GM18951 (cell line): Measurements from ENCODE around the gene CCDC169.
"Not testable (repeated sequence)": the region's sequence is repeated elsewhere in the genome, so short reads cannot be mapped to it uniquely, and the experiment has no call there.

Experiments used
- POLR2A ChIP-seq: IDR thresholded peaks from 4 replicates; pipeline ENCODE4 v1.6.1; 2011; ENCODE audit warnings: mild to moderate bottlenecking; ENCODE audit not compliant: insufficient read length, insufficient read depth; ENCODE audit errors: extremely low read depth
- in situ Hi-C: fragments of 300-500 bp; cut with MboI; formaldehyde crosslinking; loops from one replicate; pipeline ENCODE4 v1.12.0; 2022; ENCODE audit warnings: low sequenced_read_pairs, mixed read lengths, inconsistent platforms; ENCODE audit not compliant: unreplicated experiment

CCDC169 gene

GRCh38 chr13:36329361-36329760 is 31.7 kb upstream of the CCDC169 start:
- in situ Hi-C loops = no loop called here
- TF ChIP-seq POLR2A = no peak

- no peak for TF ChIP-seq POLR2A
- in situ Hi-C loops = no loop called here
Measured at GRCh38 chr13:36328821-36329220, 31.2 kb upstream of the CCDC169 start.

GRCh38 chr13:36325912-36326311 is 28.3 kb upstream of the CCDC169 start:
- TF ChIP-seq POLR2A = no peak
- in situ Hi-C loops = no loop called here

DNA sequence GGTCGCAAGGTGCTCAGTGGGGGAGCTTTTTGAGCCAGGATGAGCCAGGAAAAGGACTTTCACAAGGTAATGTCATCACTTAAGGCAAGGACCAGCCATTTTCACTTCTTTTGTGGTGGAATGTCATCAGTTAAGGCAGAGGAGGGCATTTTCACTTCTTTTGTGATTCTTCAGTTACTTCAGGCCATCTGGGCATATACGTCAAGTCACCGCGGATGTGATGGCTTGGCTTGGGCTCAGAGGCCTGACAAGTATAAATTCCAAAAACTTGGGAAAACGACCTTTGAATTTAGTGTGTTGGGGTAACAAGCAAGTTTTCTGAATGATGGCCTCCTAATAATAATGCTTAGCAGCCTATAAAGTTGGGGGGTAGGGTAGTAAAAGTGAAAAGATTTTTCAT is 27.3 kb upstream of the CCDC169 start:
- in situ Hi-C loops = not testable (repeated sequence)

- in situ Hi-C loops = no loop called here
- no peak for TF ChIP-seq POLR2A
Measured at GRCh38 chr13:36323951-36324566, 26.4 kb upstream of the CCDC169 start.

DNA sequence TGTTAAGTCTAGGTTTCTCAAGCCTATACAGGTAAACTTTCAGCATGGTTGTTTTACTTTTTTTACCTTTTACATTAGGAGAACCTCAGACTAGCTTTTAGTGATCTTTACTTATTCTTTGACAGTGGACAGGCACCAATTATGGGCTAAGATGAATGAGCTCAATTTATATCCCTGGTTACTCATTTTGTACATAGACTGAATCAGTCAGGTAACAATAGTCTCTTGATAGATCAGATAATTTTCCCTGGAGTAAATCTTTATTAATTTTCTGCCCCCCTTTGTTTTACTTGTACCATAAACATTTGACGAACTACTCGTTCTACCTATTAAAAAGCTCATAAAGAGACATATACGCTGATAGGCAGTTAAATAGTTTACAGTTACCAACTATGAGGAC is 25.8 kb upstream of the CCDC169 start:
- TF ChIP-seq POLR2A = no peak
- in situ Hi-C loops = no loop called here

GRCh38 chr13:36319793-36320192 is 22.2 kb upstream of the CCDC169 start:
- in situ Hi-C loops = not testable (repeated sequence)

DNA sequence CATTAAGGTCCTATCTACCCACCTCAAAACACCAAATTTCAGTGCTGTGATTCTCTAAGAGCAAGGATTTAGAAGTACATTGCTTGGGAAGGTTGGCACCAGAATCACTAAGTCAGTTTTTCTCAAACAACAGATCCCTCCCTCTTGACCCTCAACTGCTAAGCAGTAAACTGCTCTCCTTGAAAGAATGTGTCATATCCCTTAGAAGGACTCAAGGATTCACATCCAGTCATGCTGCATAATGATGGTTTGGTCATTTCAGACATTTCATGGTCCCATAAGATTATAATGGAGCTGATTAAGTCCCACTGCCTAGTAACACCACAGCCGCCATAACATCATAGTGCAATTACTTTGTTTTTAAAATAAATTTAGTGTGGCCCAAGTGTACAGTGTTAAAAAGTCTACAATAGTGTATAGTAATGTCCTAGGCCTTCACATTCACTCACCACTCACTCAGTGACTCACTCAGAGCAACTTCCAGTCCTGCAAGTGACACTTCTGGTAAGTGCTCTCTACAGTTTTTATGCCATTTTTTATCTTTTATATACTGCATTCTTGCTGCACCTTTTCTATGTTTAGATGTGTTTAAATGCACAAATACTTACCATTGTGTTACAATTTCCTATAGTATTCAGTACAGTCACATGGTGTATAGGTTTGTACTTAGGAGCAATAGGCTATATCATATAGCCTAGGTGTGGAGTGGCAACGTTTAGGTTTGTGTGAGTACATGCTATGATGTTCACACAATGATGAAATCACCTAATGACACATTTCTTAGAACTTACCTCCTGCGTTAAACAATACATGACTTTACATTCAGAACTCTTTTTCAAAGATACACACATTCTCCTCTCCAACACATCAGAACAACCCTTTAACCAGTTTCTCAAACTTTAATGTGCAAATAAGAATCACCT is 15.7 kb upstream of the CCDC169 start:
- TF ChIP-seq POLR2A = no peak
- in situ Hi-C loops = no loop called here

- no peak for TF ChIP-seq POLR2A
- in situ Hi-C loops = no loop called here
Measured at GRCh38 chr13:36310417-36311108, 12.9 kb upstream of the CCDC169 start.

GRCh38 chr13:36302289-36302688 is 4.7 kb upstream of the CCDC169 start:
- in situ Hi-C loops = no loop called here
- no peak for TF ChIP-seq POLR2A

DNA sequence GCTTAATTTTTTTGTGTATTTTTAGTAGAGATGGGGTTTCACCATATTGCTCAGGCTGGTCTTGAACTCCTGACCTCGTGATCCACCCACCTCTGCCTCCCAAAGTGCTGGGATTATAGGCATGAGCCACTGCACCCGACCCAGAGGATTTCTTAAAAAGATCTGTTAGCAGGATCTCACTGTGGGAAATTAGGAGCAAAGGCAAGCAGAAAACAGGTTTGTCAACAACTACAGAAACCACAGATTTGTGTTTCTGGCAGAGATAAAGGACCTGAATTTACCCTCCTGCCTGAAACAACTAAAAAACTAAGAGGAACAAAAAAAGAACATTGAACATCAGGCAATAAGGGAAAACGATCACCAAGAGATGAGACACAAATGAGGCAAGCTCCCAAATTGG is 1.9 kb upstream of the CCDC169 start:
- in situ Hi-C loops = not testable (repeated sequence)

GRCh38 chr13:36298535-36299068 is 988 bp upstream of the CCDC169 start:
- in situ Hi-C loops = no loop called here
- TF ChIP-seq POLR2A = no peak

DNA sequence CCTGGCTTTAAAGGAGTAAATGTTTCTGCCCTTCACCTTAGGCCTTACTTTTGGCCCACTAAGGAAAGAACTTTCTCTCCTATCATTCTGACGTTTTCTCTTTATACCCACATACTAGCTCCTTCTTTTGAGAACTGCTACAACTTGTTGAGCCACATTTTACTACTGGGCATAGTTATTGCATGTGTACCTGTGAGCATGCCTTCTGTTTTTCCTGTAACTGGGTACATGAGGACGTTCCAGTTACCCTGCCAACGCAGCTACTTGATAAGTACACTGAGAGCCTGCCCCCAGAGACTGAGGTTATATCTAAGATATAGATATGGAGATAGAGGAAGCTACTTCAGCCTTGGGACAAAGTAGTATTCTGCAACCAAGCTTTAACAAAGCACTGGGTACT is 3.5 kb downstream of the CCDC169 start:
- TF ChIP-seq POLR2A = no peak
- in situ Hi-C loops = no loop called here

DNA sequence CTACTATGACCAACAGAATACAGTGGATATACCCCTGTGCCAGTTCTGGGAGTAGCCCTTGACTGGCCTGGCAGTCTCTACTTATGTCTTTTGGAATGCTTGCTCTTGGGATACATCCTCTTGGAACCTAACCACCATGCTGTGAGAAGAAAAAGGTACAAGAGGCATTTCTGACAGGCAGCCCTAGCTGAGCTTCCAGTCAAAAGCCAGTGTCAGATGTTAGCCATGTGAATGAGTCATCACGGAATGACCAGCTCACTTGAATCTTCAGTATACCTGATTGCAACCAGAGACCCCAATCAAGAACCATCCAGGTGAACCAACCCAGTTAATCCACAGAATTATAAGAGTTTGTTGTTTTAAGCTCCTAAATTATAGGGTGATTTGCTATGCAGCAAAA is 4.1 kb downstream of the CCDC169 start:
- TF ChIP-seq POLR2A = no peak
- in situ Hi-C loops = no loop called here
